SJCRH30 (cell line): Measurements from ENCODE around the gene AGAP1. TPM values are rescaled to one million over a fixed set of nuclear protein-coding genes. Genes with fewer than 3 reads are reported as not detected.
"Not testable (repeated sequence)": the region's sequence is repeated elsewhere in the genome, so short reads cannot be mapped to it uniquely, and the experiment has no call there.

Experiments
- DNase-seq, 2 experiments: peaks; one replicate each; pipeline ENCODE4 v3.0.0-alpha.2; 2015 to 2020
- H3K27ac ChIP-seq: fragments of 250-450 bp; sonication (Bioruptor Pico); 2 replicates; pipeline ENCODE4 v1.5.1; 2020; ENCODE audit warnings: mild to moderate bottlenecking, moderate library complexity
- H3K27me3 ChIP-seq: fragments of 250-450 bp; sonication (Bioruptor Pico); 2 replicates; pipeline ENCODE4 v1.5.1; 2020; ENCODE audit warnings: mild to moderate bottlenecking, moderate library complexity
- H3K36me3 ChIP-seq: fragments of 250-450 bp; sonication (Bioruptor Pico); 2 replicates; pipeline ENCODE4 v1.5.1; 2020; ENCODE audit warnings: mild to moderate bottlenecking, moderate library complexity
- H3K4me1 ChIP-seq: fragments of 250-450 bp; sonication (Bioruptor Pico); 2 replicates; pipeline ENCODE4 v1.5.1; 2020; ENCODE audit warnings: mild to moderate bottlenecking, moderate library complexity
- H3K4me3 ChIP-seq: fragments of 250-450 bp; sonication (Bioruptor Pico); 2 replicates; pipeline ENCODE4 v1.5.1; 2020; ENCODE audit warnings: mild to moderate bottlenecking, moderate library complexity
- H3K9me3 ChIP-seq: fragments of 250-450 bp; sonication (Bioruptor Pico); replicated peaks from 2 replicates; pipeline ENCODE4 v1.5.1; 2020; ENCODE audit warnings: mild to moderate bottlenecking, moderate library complexity
- total RNA-seq: library from RNA; depleted of rRNA; stranded (reverse); fragments of >200 nt; shearing (Covaris generic); gene quantifications from 2 replicates; pipeline ENCODE4 v1.2.3, GENCODE V29; 2014

The AGAP1 gene
- total RNA-seq, 1 experiment from 2014 or later = 27.8 TPM

- H3K9me3 ChIP-seq = no peaks in the 10 kb centered on the region
- no peak overlapping the region for H3K27ac ChIP-seq
- H3K4me1 ChIP-seq = peaks cover 3% of the 10 kb centered on the region; the same call in 1 of the 2 replicates
- no peak overlapping the region for H3K4me3 ChIP-seq
- no peaks in the 10 kb centered on the region for H3K27me3 ChIP-seq
- H3K36me3 ChIP-seq = 0 out of 2 replicates have a peak, but pooled peaks cover 3% of the 10 kb centered on the region
- no peak for DNase-seq
These were observed 269.2 kb downstream of the AGAP1 start for GRCh38 chr2:235762832-235763598.

- no peak overlapping the region for H3K4me3 ChIP-seq
- H3K36me3 ChIP-seq = no peaks in the 10 kb centered on the region
- no peak overlapping the region for H3K27ac ChIP-seq
- DNase-seq = no peak
- H3K4me1 ChIP-seq = peaks cover 3% of the 10 kb centered on the region; the same call in 1 of the 2 replicates
- H3K9me3 ChIP-seq = no peaks in the 10 kb centered on the region
- no peaks in the 10 kb centered on the region for H3K27me3 ChIP-seq
These were observed 270.0 kb downstream of the AGAP1 start for GRCh38 chr2:235763816-235764215.

GRCh38 chr2:235764478-235764877 is 270.6 kb downstream of the AGAP1 start:
- not testable (repeated sequence) for H3K4me1 ChIP-seq, H3K9me3 ChIP-seq, H3K36me3 ChIP-seq, H3K27ac ChIP-seq, DNase-seq, H3K27me3 ChIP-seq, H3K4me3 ChIP-seq

GRCh38 chr2:235765181-235765820 is 271.5 kb downstream of the AGAP1 start:
- Histone ChIP-seq H3K4me3 (no peak overlapping the region), H3K27ac (no peak overlapping the region), H3K36me3 (no peaks in the 10 kb centered on the region), H3K9me3 (no peaks in the 10 kb centered on the region), H3K4me1 (peaks cover 3% of the 10 kb centered on the region; the same call in 1 of the 2 replicates), H3K27me3 (no peaks in the 10 kb centered on the region)
- no peak for DNase-seq

- Histone ChIP-seq H3K27me3 (no peaks in the 10 kb centered on the region), H3K4me1 (peaks cover 3% of the 10 kb centered on the region; the same call in 1 of the 2 replicates), H3K4me3 (no peak overlapping the region), H3K9me3 (no peaks in the 10 kb centered on the region), H3K27ac (no peak overlapping the region), H3K36me3 (no peaks in the 10 kb centered on the region)
- DNase-seq = peak; percentile 67 to 92
These were observed 272.4 kb downstream of the AGAP1 start for GRCh38 chr2:235766278-235766677.

- no peaks in the 10 kb centered on the region for H3K36me3 ChIP-seq
- H3K4me1 ChIP-seq = peaks cover 3% of the 10 kb centered on the region; the same call in 1 of the 2 replicates
- no peak overlapping the region for H3K27ac ChIP-seq
- H3K4me3 ChIP-seq = no peak overlapping the region
- no peaks in the 10 kb centered on the region for H3K27me3 ChIP-seq
- DNase-seq = no peak
- H3K9me3 ChIP-seq = no peaks in the 10 kb centered on the region
These were observed 274.8 kb downstream of the AGAP1 start for GRCh38 chr2:235768606-235769005.

- Histone ChIP-seq H3K4me1 (peaks cover 3% of the 10 kb centered on the region; the same call in 1 of the 2 replicates), H3K27me3 (no peaks in the 10 kb centered on the region), H3K36me3 (no peaks in the 10 kb centered on the region), H3K4me3 (no peak overlapping the region), H3K27ac (no peak overlapping the region), H3K9me3 (no peaks in the 10 kb centered on the region)
- DNase-seq = no peak
These were observed 275.2 kb downstream of the AGAP1 start for GRCh38 chr2:235769046-235769445.

- H3K4me1 ChIP-seq = peaks cover 3% of the 10 kb centered on the region; the same call in 1 of the 2 replicates
- no peak overlapping the region for H3K27ac ChIP-seq
- no peak overlapping the region for H3K4me3 ChIP-seq
- DNase-seq = no peak
- no peaks in the 10 kb centered on the region for H3K27me3 ChIP-seq
- H3K36me3 ChIP-seq = no peaks in the 10 kb centered on the region
- no peaks in the 10 kb centered on the region for H3K9me3 ChIP-seq
These were observed 277.3 kb downstream of the AGAP1 start for GRCh38 chr2:235770909-235771820.

GRCh38 chr2:235773188-235773928 is 279.5 kb downstream of the AGAP1 start:
- no peaks in the 10 kb centered on the region for H3K36me3 ChIP-seq
- no peaks in the 10 kb centered on the region for H3K27me3 ChIP-seq
- no peak overlapping the region for H3K27ac ChIP-seq
- no peaks in the 10 kb centered on the region for H3K9me3 ChIP-seq
- DNase-seq = no peak
- no peaks in the 10 kb centered on the region for H3K4me1 ChIP-seq
- H3K4me3 ChIP-seq = no peak overlapping the region

- DNase-seq = no peak
- H3K27ac ChIP-seq = no peak overlapping the region
- H3K4me3 ChIP-seq = no peak overlapping the region
- no peaks in the 10 kb centered on the region for H3K9me3 ChIP-seq
- H3K4me1 ChIP-seq = no peaks in the 10 kb centered on the region
- H3K36me3 ChIP-seq = no peaks in the 10 kb centered on the region
- no peaks in the 10 kb centered on the region for H3K27me3 ChIP-seq
These were observed 280.5 kb downstream of the AGAP1 start for GRCh38 chr2:235774153-235774870.

GRCh38 chr2:235776531-235776930 is 282.7 kb downstream of the AGAP1 start:
- Histone ChIP-seq H3K9me3 (no peaks in the 10 kb centered on the region), H3K4me3 (no peak overlapping the region)
- no peak for DNase-seq

GRCh38 chr2:235779444-235779896 is 285.6 kb downstream of the AGAP1 start:
- peak; percentile 75 to 86 for DNase-seq
- Histone ChIP-seq H3K9me3 (no peaks in the 10 kb centered on the region), H3K36me3 (no peaks in the 10 kb centered on the region), H3K27ac (no peak overlapping the region), H3K4me1 (no peaks in the 10 kb centered on the region), H3K27me3 (no peaks in the 10 kb centered on the region), H3K4me3 (no peak overlapping the region)

More at GRCh38 chr2:235776531-235776930, 282.7 kb downstream of the AGAP1 start:
- Histone ChIP-seq H3K27ac (no peak overlapping the region), H3K36me3 (no peaks in the 10 kb centered on the region), H3K27me3 (no peaks in the 10 kb centered on the region), H3K4me1 (no peaks in the 10 kb centered on the region)

- H3K27ac ChIP-seq = no peak overlapping the region
- no peaks in the 10 kb centered on the region for H3K27me3 ChIP-seq
- no peak for DNase-seq
- no peaks in the 10 kb centered on the region for H3K36me3 ChIP-seq
- H3K4me3 ChIP-seq = no peak overlapping the region
- H3K9me3 ChIP-seq = no peaks in the 10 kb centered on the region
- H3K4me1 ChIP-seq = no peaks in the 10 kb centered on the region
These were observed 286.6 kb downstream of the AGAP1 start for GRCh38 chr2:235780401-235780800.
